Fibroblast of gingiva (primary cell): ENCODE data around the gene RRAS.

ENCODE experiments used
- DNase-seq: peaks from one replicate; pipeline ENCODE4 v3.0.0-alpha.2; 2011; ENCODE audit warnings: low read depth

RRAS gene

DNA sequence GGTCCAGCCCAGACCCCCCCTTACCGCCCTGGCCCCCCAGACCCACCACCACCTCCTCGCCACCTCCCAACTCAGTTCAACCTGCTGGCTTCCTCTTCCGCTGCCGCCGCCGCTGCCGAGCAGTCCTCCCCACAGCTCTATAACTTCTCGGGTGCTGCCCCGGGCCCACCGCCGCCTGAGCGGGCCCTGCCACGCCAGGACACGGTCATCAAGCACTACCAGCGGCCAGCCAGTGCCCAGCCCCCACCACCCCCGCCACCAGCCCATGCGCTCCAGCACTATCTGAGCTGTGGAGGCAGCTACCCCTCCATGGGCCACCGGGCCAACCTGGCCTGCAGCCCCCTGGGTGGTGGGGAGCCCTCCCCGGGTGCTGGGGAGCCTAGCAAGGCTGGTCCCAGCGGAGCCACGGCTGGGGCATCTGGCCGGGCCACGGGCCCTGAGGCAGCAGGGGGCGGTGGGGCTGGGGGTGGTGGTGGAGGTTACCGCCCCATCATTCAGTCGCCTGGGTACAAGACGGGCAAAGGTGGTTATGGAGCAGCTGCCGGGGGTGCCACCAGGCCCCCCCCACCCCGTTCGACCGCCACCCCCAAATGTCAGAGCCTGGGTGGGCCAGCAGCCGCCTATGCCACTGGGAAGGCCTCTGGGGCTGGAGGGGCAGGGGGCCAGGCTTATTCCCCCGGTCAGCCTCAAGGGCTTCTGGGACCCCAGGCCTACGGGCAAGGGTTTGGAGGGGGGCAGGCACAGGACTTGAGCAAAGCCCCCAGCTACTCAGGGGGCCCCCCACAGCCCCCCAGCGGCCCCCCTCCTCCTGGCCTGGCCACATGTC lies 44.7 kb downstream of the RRAS start:
- no peak for DNase-seq

DNA sequence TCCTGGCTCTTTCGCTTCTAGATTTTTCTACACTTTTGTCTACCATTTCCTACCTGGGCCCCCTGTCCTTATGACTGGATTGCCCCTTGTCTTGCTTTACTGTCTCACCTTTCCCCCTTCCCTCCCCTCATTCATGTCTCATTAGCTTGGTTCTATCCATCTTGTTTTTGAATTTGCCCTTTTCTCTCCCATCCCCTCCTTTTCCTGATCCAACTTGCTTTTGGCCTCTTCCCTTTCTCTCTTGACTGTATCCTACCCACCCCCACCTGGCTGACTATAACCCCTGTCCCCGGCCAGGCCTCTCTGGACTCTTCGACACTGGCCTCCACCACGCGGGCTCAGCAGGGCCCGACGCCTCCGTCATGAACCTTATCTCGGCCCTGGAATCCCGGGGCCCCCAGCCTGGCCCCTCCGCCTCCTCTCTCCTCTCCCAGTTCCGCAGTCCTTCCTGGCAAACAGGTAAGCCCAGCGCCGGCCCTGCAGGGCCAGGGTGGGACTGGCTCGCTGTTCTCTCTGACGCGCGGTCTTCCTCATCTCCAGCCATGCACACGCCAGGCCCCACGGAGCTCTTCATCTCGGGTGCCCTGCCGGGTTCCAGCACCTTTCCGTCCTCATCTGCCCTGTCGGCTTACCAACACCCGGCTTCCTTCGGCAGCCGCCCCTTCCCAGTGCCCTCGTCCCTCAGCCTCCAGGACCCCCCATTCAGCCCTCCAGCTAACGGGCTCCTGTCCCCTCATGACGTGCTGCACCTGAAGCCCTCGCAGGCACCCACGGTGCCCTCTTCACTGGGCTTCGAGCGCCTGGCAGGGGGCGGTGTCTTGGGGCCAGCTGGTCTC lies 45.6 kb downstream of the RRAS start:
- no peak for DNase-seq

DNA sequence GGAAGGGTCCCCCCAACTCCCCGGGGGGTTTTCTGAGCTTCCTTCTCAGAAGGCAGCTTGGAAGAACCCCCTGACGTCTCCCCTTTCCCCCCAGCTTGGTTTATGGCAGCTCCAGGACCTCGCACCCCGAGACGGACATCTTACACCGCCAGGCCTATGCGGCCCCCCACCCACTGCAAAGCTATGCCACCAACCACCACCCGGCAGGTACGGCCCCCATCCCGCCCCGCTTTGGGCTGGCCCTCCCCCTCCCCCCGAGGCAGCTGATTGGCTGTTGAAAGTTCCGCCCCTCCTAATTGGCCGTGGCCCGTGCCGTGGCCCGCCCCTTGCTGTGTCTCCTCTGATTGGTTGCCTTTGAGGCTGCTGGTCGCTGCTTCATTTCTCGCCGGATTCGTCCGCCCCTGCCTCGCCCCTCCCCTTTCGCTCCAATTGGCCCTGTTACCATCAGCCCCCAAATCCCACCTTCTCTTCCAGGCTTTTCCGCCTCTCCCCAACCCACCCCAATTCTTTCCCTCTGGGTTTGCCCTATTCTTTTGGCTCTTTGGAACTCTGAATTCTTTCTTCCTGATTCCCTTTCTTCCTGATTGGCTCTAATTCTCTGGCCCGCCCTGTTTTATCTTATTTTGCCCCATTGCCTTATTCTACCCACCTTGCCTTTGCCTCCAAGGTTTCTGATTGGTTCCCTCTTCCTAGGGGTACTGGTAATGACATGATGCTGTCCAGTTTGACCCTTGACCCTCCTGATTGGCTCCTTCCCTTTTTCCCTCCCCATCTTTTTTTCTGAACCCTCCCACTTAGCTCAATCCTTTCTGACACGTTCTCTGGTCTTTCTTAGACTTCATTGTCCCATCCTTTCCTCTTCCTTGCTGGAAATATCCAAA lies 46.5 kb downstream of the RRAS start:
- DNase-seq, result peak; percentile 91

GRCh38 chr19:49592486-49593232 lies 47.3 kb downstream of the RRAS start:
- no peak for DNase-seq

- DNase-seq, result peak; percentile 24
Measured at GRCh38 chr19:49591731-49592485, 48.0 kb downstream of the RRAS start.

- DNase-seq, result peak; percentile 72
Measured at GRCh38 chr19:49590971-49591730, 48.8 kb downstream of the RRAS start, which contains the start of gene PRR12. Gene PRR12 (plus strand): TSS chr19:49591182. CDS start chr19:49591655, 473 bp downstream.

GRCh38 chr19:49590071-49590970 lies 49.6 kb downstream of the RRAS start:
- peak; percentile 94 for DNase-seq

- DNase-seq, result no peak
Measured at GRCh38 chr19:49589502-49589905, 50.4 kb downstream of the RRAS start.

DNA sequence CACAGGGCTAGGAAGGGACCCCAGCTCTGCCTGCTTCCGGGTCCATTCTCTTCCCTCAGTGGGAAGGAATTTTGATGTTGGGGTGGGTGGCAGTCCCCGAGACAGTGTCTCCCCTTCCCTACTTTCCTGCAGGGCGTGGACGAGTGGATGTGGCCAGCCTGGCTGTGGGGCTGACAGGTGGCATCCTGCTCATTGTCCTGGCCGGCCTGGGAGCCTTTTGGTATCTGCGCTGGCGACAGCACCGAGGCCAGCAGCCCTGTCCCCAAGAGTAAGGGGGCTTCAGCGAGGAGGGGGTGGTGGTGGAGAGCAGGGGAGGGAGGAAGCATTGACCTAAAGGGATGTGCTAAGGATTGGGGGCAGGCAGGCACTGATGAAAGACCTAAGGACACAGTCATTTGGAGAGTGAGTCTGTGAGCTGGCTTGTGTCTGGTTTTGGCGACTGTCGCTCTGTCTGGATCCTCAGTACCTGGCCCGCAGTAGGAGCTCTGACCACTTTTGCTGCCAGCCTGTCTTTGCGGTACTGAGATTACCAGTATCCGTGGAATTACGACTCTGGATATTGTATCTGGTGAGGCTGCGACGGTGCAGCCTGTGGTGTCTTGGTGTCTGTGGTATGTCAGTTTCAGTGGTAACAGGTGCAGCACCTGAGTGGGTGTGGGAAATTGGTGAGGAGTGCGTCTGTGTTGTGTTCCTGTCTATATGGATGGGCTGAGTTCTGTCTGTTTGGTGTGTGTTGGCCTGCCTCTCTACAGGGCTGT lies 51.4 kb downstream of the RRAS start:
- no peak for DNase-seq

- no peak for DNase-seq
Measured at GRCh38 chr19:49587227-49587626, 52.7 kb downstream of the RRAS start.
